ENCODE results near the gene RPL14.

Gene RPL14

DNA sequence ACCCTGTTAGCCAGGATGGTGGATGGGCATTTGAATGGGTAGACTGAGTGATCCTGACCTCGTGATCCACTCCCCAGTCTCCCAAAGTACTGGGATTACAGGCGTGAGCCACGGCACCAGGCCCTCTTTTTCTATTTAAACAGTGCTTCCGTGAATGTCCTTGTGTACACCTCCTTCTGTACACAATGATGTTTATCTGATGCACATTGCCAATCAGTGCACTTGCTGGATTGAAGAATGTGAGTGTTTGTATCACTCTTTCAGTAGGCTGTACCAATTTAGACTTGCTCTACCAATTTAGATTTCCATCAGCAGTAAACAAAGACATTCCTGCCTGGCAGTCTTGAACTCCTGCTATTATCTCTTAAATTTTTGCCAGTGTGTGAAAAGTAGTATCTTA is 10.9 kb downstream of the RPL14 start:
- H3K27me3 ChIP-seq (ENCODE audit: insufficient read depth, poor library complexity, severe bottlenecking): no peaks in the 10 kb centered on the region
- no peak overlapping the region for H3K27ac ChIP-seq (replicated peaks)
- DNase-seq (ENCODE audit: low read depth in 1 of 2, low spot score in 1 of 2): no peak
- TF ChIP-seq SPI1 (IDR thresholded peaks at IDR 0.05; ENCODE audit: borderline replicate concordance, low read depth) (no peak), GABPA (IDR thresholded peaks at IDR 0.05; ENCODE audit: low read depth) (no peak), POLR2AphosphoS5 (IDR thresholded peaks at IDR 0.05; ENCODE audit: low read depth) (no peak)
- TF ChIP-seq, protein P1, sequence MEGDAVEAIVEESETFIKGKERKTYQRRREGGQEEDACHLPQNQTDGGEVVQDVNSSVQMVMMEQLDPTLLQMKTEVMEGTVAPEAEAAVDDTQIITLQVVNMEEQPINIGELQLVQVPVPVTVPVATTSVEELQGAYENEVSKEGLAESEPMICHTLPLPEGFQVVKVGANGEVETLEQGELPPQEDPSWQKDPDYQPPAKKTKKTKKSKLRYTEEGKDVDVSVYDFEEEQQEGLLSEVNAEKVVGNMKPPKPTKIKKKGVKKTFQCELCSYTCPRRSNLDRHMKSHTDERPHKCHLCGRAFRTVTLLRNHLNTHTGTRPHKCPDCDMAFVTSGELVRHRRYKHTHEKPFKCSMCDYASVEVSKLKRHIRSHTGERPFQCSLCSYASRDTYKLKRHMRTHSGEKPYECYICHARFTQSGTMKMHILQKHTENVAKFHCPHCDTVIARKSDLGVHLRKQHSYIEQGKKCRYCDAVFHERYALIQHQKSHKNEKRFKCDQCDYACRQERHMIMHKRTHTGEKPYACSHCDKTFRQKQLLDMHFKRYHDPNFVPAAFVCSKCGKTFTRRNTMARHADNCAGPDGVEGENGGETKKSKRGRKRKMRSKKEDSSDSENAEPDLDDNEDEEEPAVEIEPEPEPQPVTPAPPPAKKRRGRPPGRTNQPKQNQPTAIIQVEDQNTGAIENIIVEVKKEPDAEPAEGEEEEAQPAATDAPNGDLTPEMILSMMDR (IDR thresholded peaks at IDR 0.05; ENCODE audit: insufficient read depth, low read length): no peak
- TF ChIP-seq, protein P2, sequence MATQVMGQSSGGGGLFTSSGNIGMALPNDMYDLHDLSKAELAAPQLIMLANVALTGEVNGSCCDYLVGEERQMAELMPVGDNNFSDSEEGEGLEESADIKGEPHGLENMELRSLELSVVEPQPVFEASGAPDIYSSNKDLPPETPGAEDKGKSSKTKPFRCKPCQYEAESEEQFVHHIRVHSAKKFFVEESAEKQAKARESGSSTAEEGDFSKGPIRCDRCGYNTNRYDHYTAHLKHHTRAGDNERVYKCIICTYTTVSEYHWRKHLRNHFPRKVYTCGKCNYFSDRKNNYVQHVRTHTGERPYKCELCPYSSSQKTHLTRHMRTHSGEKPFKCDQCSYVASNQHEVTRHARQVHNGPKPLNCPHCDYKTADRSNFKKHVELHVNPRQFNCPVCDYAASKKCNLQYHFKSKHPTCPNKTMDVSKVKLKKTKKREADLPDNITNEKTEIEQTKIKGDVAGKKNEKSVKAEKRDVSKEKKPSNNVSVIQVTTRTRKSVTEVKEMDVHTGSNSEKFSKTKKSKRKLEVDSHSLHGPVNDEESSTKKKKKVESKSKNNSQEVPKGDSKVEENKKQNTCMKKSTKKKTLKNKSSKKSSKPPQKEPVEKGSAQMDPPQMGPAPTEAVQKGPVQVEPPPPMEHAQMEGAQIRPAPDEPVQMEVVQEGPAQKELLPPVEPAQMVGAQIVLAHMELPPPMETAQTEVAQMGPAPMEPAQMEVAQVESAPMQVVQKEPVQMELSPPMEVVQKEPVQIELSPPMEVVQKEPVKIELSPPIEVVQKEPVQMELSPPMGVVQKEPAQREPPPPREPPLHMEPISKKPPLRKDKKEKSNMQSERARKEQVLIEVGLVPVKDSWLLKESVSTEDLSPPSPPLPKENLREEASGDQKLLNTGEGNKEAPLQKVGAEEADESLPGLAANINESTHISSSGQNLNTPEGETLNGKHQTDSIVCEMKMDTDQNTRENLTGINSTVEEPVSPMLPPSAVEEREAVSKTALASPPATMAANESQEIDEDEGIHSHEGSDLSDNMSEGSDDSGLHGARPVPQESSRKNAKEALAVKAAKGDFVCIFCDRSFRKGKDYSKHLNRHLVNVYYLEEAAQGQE (IDR thresholded peaks at IDR 0.05; ENCODE audit: insufficient replicate concordance, low read depth): no peak
- H3K4me3 ChIP-seq (replicated peaks; ENCODE audit: insufficient read depth, low read length): no peak overlapping the region

DNA sequence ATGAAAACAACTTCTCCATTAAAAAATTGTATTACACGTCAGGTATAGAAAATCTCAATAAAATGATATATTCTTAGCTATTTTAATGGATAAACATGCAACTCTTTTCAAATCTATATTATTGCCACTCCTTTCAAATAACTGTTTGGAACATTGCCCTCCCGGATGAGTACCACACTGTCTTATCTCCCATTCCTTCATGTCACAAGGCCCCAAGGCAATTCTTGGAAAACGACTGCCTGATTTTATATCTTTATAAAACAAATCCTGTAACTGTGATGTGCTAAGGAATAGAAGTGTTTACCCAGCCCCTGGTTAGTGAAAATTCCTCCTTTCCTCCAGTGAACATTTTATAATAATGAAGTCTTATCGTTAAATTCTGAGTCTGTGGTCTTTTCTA is 13.6 kb downstream of the RPL14 start:
- no peak overlapping the region for H3K4me3 ChIP-seq (replicated peaks; ENCODE audit: insufficient read depth, low read length)
- H3K27ac ChIP-seq (replicated peaks): no peak overlapping the region
- no peak for TF ChIP-seq SPI1 (IDR thresholded peaks at IDR 0.05; ENCODE audit: borderline replicate concordance, low read depth)
- TF ChIP-seq GABPA (IDR thresholded peaks at IDR 0.05; ENCODE audit: low read depth): no peak
- TF ChIP-seq, protein P1 (IDR thresholded peaks at IDR 0.05; ENCODE audit: insufficient read depth, low read length): no peak
- TF ChIP-seq POLR2AphosphoS5 (IDR thresholded peaks at IDR 0.05; ENCODE audit: low read depth): no peak
- TF ChIP-seq, protein P2 (IDR thresholded peaks at IDR 0.05; ENCODE audit: insufficient replicate concordance, low read depth): no peak
- DNase-seq (ENCODE audit: low read depth in 1 of 2, low spot score in 1 of 2): no peak
- no peaks in the 10 kb centered on the region for H3K27me3 ChIP-seq (ENCODE audit: insufficient read depth, poor library complexity, severe bottlenecking)

DNA sequence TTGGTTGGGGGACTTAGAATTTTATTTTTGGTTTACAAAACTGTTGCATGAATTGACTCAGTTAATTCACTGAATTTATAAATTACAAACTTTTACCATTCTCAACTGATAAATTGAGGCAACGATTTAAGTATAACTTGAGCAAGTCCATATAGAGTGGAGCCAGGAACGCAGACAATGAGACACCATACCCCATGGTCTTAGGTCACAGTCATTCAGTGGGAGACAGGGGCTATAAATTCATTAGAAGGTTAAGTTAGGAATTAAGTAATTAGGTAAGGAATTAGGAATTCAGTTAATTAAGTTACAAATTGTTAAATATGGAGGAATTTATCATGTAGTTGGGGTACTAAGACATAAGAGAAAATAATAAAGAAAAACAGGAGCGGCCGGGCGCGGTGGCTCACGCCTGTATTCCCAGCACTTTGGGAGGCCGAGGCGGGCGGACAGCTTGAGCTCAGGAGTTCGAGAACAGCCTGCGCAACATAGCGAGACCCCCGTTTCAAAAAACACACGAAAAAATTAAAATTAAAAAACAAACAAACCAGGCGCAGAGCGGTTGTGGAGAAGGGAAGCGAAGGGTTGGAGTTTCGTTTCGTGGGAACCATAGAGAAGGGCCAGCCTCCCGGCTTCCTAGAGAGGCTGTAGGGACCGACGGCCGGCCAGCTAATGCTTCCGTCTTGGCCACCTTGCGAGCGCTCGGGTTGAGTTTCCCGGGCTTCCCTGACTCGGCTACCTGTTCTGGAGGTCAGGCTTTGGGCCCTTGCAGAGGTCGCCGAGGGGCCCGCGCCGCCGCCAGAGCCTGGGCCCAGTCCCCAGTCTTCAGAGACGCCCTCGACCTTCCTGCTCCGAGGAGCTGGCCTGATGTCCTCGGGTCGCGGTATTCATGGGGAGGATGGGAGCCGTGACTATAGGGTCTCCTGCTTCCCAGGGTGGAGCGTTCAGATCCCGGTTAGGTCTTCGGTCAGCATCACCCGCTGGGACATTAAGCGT is 19.6 kb downstream of the RPL14 start, which contains the start of gene ZNF619:
TSS of gene ZNF619 (plus strand) at position 645 of the 993 bp plus-strand sequence. CDS start 858 bp downstream, outside the sequence.
- peak within 1 kb of the TSS; percentile 86 for H3K27ac ChIP-seq (replicated peaks)

More for the DNA sequence above, 19.6 kb downstream of the RPL14 start, which contains the start of gene ZNF619:
- H3K4me3 ChIP-seq (replicated peaks; ENCODE audit: insufficient read depth, low read length): peak within 1 kb of the TSS; percentile 72
- DNase-seq (ENCODE audit: low read depth in 1 of 2, low spot score in 1 of 2): peak in 1 of 2 experiments; percentile 77
- TF ChIP-seq POLR2AphosphoS5 (IDR thresholded peaks at IDR 0.05; ENCODE audit: low read depth): peak; percentile 53; the same call in 1 of the 2 replicates
- no peak for TF ChIP-seq SPI1 (IDR thresholded peaks at IDR 0.05; ENCODE audit: borderline replicate concordance, low read depth)
- TF ChIP-seq GABPA (IDR thresholded peaks at IDR 0.05; ENCODE audit: low read depth): peak; percentile 51; the same call in 1 of the 2 replicates
- TF ChIP-seq, protein P2 (IDR thresholded peaks at IDR 0.05; ENCODE audit: insufficient replicate concordance, low read depth): no peak
- TF ChIP-seq, protein P1 (IDR thresholded peaks at IDR 0.05; ENCODE audit: insufficient read depth, low read length): no peak
- no peaks in the 10 kb centered on the region for H3K27me3 ChIP-seq (ENCODE audit: insufficient read depth, poor library complexity, severe bottlenecking)

All from HL-60 (cell line).